Fibroblast of skin of left quadriceps (primary cell): ENCODE measurements around the gene ORM1.
A peak's percentile ranks its signal among the peaks of the same experiment; 100 is the strongest.

Source experiments
- DNase-seq, 2 experiments: peaks; one replicate each; pipeline ENCODE4 v3.0.0-alpha.2; 2013; ENCODE audit warnings: low read depth in 2 of 2

Gene ORM1

DNA sequence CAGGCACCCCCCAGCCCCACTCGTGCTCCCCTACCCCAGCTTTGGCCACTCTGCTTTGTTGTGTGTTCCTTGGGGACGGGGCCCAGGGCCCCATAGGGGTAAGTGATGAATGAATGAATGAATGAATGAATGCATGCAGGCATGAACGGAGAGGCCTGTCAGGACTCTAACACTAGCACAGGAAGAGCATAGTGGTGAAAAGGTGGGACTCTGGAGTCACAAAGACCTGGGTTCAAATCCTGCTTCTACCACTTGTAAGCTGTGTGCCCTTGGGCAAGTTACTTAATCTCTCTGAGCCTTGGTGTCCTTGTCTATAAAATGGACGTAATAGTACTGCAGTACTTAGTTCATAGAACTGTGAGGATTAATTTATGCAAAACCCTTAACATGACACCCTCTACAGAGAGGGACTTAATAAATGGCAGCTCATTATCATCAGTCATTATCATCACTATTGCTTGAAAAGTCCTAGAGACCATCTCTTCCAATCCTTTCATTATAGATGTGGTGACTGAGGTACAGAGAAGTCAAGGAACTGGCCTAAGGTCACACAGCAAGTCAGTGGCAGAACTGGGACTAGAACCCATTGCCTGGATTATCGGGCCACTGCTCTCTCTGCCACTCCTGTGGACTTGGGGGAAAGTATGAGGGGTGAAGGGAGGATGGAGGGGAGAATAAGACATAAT is 20.0 kb downstream of the ORM1 start:
- no peak for DNase-seq

DNA sequence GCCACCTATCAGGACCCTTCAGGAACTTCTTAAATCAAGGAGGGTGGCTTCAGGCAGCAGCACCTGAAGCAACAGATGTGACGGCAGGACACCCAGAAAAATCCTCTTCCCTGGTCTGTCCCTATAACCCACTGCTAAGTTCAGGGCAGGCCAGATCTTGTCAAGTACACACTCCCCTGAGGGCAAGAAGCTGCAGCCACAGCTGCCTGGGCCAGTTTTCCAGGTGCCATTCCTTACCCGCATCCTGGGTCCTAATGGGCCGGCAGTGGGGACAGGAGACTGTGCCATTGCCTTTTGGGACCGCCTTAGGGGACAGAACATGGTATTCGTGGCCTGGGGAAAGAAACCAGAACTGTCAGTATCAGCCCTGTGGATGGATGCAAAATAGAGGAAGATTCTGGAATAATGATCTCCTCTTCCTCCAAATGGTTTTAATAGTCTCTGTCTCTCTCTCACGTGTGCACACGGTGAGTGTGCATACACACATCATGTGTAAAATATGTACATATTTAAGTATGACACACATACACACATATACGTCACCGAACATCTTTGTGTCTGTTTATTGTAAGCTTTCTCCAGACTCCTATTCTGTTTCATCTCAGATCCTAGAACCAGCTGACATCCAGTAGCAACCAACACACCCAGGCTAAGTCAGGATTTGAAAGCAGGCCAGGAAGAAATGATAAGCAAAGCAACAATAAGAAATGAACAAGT is 20.7 kb downstream of the ORM1 start:
- DNase-seq: no peak

DNA sequence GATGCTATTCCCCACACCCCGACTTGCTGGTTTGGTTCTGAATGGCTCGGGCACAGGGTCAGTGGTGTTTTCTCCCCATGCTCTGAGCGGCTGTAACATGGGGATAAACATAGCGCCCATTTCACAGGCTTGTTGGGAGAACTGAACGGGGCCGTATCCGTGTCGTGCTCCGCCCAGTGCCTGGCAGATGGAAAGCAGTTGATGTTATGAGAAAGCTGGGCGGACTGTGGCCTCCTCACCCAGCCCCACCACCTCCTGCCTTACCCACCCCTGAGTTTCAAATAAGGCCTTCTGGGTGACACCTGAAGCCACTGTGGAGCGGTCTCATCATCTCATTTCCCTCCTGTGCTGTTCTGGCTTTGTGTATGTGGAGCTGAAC is 21.3 kb downstream of the ORM1 start:
- no peak for DNase-seq

DNA sequence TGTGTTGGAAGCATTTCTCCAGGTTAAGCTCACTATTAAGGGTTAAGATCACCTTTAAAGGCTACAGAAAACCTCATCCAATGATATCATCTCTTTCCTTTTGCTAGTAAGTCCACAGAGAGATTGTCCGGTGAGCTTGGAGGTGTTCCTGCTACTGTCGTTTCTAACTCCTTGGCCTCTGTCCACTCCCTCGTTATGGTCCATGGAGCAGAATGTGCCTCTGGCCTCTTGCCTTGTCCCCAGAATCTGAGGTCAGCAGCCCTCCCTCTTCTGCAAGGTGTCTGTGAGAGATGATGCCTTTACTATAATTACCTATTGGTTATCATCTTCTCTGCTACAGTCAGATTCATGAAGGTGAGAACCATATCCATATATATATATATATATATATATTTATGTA is 21.8 kb downstream of the ORM1 start:
- DNase-seq: no peak

DNA sequence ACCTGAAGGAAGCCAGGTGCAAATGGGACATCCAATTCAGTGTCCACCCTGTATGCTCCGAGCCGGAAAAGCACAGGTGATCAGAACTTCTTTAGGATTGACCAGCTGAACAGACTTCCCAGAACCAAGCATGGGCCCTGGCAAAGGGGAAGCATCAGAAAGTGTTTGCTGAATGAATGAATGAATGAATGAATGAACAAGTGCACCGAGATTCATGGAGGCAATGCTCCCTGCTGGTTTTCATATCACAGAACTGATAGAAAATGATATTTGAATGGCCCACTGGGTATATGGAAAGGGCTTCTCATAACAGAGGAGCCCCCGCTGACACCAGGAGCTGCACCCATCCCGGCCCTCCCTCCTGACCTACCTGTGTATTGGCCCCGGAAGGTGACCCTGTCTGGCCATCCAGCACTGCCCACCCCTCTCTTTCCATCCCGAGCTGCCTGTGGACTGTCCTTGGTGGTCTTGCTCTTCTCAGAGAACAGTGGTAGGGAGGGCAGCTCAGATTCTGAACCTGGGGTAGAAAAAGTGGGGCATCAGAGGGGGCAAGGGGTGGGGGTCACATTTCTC is 22.7 kb downstream of the ORM1 start:
- no peak for DNase-seq

DNA sequence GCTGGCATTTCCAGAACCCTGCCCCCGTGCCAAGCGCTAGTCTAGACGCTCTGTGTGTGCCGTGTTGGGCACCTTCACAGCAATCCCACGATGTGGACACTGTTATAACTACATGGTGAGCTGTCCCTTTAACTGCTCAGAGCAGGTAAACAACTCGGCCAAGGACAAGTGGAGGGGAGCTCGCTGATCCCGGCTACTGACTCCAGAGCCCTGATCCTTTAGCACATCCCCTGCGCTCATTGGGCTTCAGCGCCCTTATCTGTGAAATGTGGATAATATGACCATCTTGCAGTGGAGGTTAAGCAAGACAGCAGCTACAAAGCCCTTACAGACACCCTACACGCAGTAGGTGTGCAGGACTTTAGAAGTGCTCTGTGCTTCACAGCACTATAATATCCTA is 23.2 kb downstream of the ORM1 start:
- DNase-seq: no peak

DNA sequence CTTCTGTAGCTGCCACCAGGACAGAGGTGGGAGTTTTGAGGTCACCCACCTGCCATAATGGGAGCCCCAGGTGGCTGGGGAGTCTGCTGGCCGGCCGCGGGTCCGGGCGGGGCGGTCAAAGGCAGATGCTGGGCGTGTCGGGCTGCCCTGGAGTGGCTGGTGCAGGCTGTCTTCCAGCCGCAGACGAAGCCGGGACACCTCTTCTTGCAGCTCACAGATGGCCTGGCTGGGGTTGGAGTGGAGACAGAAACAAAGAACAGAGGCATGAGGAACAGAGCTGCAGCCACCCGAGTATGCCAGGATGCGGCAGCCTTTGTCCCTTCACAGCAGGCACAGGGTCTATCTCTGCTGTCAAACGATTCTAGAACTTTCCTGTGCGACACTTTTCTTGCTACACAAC is 24.8 kb downstream of the ORM1 start:
- no peak for DNase-seq

DNA sequence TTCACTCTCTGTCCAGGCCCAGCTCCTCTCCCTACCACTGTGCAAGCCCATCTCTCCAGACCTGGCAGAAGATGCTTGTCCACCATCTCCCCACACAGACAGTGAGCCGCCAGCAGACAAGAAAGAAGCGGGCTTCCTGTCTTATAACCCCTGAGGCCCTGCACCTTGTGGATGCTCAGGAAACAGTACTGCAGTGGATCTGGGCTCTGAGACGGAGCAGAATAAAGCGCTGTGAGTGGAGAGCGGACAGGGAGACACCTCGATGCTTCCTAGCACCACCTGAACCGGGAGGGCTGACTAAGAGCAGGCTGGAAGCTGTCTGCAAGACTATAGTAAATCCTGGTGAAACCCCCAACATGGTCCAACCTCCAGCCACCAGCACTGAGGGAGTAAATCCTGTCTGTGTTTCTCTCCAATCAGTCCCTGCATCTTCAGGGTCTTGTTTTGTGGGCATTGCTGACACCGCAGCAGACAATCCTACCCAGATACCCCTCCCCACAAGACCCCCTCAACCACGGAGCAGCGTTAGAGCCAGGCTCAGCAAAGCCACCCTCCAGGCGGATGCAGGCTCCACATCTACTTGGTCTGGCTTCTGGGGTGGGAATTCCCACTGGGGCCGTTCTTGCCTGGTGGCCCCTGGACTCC is 25.5 kb downstream of the ORM1 start:
- DNase-seq: no peak

DNA sequence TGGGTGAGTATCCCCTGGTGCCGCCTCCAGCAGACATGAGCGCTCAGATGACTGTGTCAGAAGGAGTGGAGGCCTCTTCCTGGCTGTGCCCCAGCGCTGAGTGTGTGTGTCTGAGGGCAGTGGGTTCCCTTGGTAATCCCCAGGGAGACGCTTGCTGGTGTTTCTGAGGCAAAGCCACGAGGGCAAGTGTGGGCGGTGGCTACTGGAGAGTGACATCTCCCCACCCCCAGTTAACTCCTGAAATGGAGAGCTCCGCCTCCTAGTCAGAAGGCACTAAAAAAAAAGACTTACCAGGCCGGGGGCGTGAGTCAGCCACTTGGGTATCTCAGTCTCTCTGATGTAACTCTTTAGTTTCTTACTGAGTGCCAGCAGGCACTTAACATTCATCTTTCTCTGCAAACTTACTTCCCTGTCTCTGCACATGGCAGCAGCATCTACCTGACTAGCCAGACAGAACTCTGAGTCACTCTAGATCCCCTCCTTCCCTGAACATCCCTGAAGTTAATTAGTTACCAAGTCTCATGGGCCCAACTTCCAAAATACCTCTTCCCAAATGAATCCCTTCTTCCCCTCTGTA is 26.1 kb downstream of the ORM1 start:
- peak; percentile 90 to 92 for DNase-seq

DNA sequence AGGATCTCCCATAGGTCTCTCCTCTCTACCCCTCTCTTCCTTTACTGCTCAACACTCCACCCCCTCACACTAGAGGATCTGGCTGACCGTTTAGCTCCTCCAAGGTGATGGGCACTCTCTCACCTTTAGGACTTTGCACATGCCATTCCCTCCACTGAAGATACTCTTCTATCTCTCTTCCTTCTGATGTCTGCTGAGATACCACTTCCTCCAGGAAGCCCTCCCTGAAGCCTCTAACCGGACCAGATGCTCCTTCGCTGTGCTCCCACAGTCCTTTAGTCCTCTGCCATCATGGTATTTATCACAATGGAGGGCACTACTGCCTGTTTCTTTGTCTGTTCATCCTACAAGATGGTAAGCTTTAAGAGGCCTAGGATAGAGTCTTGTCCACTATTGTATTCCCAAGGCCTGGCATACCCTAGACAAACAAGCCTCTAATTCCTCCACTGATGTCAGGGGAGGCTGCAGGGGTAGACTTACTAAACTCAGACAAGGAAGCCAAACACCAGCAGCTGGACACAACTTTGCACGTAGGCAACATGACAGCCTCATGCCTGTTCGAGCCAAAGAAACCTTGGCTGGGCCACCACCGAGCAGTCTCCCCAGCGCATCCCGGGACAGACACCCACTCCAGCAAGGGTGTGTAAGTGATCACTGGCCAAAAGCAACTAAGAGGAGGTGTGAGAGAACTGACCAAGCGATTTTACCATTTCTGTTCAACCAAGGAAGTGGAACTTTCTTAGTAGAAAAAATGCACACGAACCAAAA is 27.0 kb downstream of the ORM1 start:
- no peak for DNase-seq

DNA sequence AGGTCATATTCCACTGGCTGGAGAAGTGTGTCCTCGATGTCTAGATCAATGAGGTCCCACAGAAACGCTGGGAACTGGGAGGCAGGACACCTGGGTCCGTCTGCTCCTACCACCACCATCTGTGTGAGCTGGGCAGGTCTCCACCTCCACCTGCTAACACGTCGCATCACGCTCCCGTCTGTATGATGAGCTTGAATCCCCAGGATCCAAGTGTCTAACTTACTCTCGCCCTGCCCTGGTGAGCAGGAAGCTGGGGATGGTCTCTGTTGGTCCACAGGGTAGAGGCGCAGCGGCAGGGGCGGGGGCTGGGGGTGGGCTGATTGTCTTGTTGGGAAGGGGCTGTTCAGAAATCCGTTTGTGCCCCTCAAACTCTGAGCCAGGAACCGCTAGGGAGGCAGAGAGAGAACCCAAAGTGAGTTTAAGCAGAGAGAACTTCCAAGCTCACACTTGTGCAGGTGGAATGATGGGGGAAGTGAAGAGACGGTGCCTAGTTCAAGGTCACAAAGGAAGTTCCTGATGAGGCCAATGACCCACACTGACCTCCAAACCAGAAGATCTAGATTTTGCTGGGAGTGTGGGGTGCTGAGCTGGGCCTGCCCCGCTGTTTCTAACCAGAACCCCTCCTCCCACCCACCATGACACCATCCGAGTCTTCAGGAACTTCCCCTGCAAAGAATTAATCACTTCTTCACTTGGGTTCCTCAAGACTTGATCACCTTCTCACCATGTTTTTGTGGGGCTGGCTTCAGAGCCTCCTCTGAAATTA is 27.9 kb downstream of the ORM1 start:
- no peak for DNase-seq

DNA sequence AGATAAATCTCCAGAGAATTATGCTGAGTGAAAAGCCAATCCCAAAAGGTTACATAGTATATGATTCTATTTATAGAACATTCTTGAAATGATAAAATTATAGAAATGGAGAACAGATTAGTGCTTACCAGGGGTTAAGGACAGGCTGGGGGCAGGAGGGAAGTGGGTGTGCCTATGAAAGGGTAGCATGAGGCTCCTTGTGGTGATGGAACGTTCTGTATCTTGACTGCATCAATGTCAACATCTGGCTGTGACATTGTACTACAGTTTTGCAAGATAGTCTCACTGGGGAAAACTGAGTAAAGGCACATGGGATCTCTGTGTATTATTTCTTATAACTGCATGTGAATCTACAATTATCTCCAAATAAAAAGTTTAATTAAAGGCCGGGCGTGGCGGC is 29.0 kb downstream of the ORM1 start:
- DNase-seq: no peak

DNA sequence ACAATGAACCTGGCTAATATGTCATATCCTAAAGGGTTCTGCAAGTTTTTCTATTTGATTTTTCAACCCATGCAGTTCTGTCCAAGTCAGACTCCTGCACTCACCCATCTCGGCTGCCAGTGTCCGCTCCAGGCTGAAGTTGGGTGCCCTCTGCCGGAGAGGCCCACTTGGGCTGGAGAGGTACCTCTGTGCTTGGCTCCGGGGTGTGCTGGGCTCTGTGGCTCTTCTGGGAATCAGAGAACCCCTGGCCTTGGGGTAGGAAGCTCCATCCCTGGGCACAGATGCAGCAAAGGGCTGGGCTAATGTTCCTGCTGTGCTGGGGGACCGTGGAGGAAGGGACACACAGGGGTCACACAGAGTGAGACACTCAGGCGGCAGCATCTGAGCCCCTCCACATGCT is 32.9 kb downstream of the ORM1 start:
- DNase-seq: no peak

DNA sequence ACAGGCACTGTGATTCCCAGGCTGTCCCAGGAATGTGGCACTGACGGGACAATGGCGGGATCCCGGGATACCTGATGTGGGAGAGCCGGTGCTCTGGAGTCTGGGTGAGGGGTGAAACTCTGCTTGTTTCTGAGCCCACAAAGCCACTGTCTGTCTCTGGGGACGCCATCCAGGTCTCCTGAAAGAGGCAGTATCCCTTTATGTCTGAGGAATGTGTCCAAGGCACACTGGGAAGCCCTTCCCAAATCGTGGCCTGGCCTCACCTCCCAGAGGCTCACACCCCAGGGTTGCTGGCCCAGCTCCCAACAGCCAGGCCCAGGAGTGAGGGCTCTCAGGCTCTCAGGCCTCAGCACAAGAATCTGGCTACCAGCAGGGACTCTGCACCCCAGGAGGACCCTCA is 33.9 kb downstream of the ORM1 start:
- no peak for DNase-seq

DNA sequence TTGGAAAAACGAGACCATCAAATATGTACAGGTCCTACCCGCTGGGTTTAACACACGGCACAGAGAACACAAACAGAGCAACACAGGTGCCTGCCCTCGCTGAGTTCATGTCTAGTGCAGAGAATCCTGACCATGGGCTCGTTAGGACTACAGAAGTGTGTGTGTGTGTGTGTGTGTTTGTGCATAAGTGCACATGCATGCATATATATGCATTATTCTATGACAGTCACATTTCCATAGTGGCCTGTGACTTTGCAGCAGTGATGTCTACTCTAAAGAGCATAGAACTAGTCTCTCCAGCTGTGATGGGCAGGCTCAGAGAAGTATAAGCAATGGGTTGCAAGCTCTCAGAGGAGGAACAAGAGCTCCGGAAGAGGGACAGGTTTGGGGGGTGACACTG is 34.5 kb downstream of the ORM1 start:
- DNase-seq: no peak

DNA sequence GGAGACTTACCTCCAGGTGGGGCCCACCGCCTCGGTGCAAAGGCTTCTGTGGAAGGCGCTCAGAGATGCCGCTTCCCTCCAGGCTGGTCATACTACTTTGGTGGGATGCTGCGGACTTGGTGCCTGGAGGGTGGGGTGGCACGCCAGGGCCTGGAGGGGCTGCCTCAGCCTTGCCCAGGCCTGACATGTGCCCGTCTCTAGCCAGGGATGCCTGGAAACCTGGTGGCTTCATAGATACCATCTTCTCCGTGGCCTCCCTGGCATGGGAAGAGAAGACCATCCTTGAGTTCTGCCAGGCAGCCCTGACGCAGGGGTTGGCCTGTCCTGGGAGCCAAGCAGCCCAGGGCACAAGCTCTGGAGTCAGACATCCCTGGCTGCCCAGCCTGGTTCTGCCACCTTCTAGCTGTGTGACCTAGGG is 35.0 kb downstream of the ORM1 start:
- DNase-seq: no peak

DNA sequence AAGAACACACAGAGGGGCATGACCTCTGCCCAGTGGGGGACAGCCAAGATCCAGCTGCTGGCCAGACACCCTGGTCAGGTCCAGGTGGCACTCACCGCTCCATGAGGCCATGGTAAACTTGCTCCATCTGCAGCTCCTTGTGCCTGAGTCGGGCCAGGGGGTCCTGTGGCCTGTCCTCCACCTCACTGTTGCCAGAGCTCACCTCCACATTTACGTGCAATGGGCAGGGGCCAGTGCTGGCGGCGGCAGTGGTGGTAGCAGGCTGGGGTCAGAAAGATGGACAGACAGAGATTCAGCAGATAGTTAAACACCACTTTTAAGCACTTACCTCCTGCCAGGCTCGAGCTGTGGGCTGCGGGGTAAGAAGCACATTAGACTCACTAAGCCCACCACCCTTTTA is 36.9 kb downstream of the ORM1 start:
- DNase-seq: no peak

DNA sequence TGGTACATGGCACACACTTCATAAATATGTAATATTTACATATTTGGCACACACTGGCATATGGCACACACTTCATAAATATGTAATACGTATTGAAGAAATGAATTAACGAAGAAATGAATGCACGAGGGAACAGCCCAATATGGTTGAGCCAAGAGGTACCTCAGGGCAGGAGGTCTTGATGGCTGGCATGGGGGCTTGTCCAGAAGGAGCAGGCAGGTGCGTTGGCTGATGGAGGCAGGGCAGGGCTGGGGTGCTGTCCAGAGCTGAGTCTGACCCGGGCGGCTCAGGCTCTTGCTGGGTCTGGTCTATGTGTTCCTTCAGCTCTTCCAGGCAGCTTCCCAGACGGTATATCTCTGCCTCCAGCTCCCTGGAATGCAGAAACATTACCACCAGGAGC is 38.6 kb downstream of the ORM1 start:
- DNase-seq: no peak

DNA sequence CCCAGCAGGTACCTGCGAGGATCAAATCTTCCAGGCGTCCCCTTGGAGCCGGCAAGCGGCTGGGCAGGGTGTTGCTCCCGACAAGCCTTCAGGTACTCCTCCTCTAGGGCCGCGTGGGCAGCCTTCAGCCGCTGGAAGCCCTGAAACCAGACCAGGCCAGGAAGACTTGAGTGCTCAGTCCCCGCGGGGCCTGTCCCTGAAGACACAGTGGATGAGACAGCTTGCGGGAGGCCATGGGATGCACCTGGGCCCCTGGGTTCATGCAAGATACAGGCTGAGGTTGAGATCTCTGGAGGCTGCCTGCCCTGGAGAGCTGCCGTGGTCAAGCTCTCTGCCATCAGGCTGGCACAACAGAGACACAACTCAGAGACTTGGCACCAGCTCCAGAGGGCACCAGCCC is 39.5 kb downstream of the ORM1 start:
- no peak for DNase-seq

DNA sequence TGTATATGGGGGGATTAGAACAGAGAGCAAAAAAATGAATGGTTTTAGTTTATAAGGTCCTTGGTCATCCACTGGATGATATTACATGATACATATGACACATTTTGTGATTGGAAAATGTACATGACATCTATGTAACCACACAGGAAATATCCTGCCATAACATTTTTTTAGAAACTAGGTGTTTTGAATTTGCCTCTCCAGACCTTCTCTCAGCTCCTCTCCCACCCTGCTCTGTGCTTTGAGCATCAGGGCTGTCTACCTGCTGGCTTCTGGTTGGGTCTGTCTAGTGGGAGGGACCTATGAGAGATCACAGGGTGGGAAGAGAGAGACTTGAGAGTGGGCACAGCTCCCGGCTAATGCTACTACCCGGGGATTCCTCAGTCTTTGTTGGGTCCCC is 40.5 kb downstream of the ORM1 start:
- no peak for DNase-seq
